ENCODE measurements around the gene HMGCL. TPM values are rescaled to one million over a fixed set of nuclear protein-coding genes. Genes with fewer than 3 reads are reported as not detected.

Gene HMGCL
- total and polyA plus RNA-seq, 2 of the 13 experiments (the other 11 are each of a cell fraction or from before 2014, with no cell fraction given), result 21.3 to 41.4 TPM

GRCh38 chr1:23799570-23800399, 25.4 kb downstream of the HMGCL start (continued):
- TF ChIP-seq ZNF576 (CRISPR knock-in tag; IDR thresholded peaks at IDR 0.05), result no peak
- TF ChIP-seq ZNF101 (CRISPR knock-in tag; IDR thresholded peaks at IDR 0.05; ENCODE audit: borderline replicate concordance, low read depth), result no peak
- no peak for TF ChIP-seq CCAR2 (optimal IDR thresholded peaks at IDR 0.05; ENCODE audit: low read depth, low read length)
- TF ChIP-seq ZNF883 (CRISPR knock-in tag; IDR thresholded peaks at IDR 0.05; ENCODE audit: not compliant biosample characterization), result no peak
- no peak for TF ChIP-seq REXO4 (CRISPR knock-in tag; IDR thresholded peaks at IDR 0.05; ENCODE audit: borderline replicate concordance)
- no peak for TF ChIP-seq SMAD1 (CRISPR knock-in tag; IDR thresholded peaks at IDR 0.05; ENCODE audit: borderline replicate concordance, low read depth)
- no peak for TF ChIP-seq ZNF607 (CRISPR knock-in tag; IDR thresholded peaks at IDR 0.05; ENCODE audit: borderline replicate concordance)
- no peak for TF ChIP-seq HOMEZ (CRISPR knock-in tag; IDR thresholded peaks at IDR 0.05; ENCODE audit: low read depth)
- no peak for TF ChIP-seq ARNTL (CRISPR knock-in tag; IDR thresholded peaks at IDR 0.05)
- TF ChIP-seq ATF3 (CRISPR knock-in tag; IDR thresholded peaks at IDR 0.05), result no peak
- TF ChIP-seq HINFP (CRISPR knock-in tag; IDR thresholded peaks at IDR 0.05; ENCODE audit: low read depth), result no peak
- TF ChIP-seq PAX8 (CRISPR knock-in tag; IDR thresholded peaks at IDR 0.05; ENCODE audit: borderline replicate concordance), result no peak
- TF ChIP-seq ZMAT3 (CRISPR knock-in tag; conservative IDR thresholded peaks at IDR 0.05), result no peak; the same call in 1 of the 2 replicates
- TF ChIP-seq SKI (IDR thresholded peaks at IDR 0.05; ENCODE audit: partially characterized antibody), result no peak
- TF ChIP-seq SRF (IDR thresholded peaks at IDR 0.05; ENCODE audit: low read depth, low read length), result no peak
- TF ChIP-seq HIVEP1 (CRISPR knock-in tag; IDR thresholded peaks at IDR 0.05), result 0 out of 2 replicates have a peak, but pooled peaks have one; percentile 12
- TF ChIP-seq ZNF775 (CRISPR knock-in tag; IDR thresholded peaks at IDR 0.05; ENCODE audit: borderline replicate concordance), result no peak
- no peak for TF ChIP-seq NFKB2 (CRISPR knock-in tag; IDR thresholded peaks at IDR 0.05; ENCODE audit: borderline replicate concordance)
- no peak for TF ChIP-seq ZNF660 (CRISPR knock-in tag; IDR thresholded peaks at IDR 0.05; ENCODE audit: borderline replicate concordance, low read depth)
- TF ChIP-seq ZNF329 (CRISPR knock-in tag; IDR thresholded peaks at IDR 0.05; ENCODE audit: low read depth), result no peak
- TF ChIP-seq RNF219 (CRISPR knock-in tag; IDR thresholded peaks at IDR 0.05), result no peak
- TF ChIP-seq REL (CRISPR knock-in tag; conservative IDR thresholded peaks at IDR 0.05), result no peak
